ENCODE data around the gene THAP3.
"Not testable (repeated sequence)": the region's sequence is repeated elsewhere in the genome, so short reads cannot be mapped to it uniquely, and the experiment has no call there.

THAP3 gene

DNA sequence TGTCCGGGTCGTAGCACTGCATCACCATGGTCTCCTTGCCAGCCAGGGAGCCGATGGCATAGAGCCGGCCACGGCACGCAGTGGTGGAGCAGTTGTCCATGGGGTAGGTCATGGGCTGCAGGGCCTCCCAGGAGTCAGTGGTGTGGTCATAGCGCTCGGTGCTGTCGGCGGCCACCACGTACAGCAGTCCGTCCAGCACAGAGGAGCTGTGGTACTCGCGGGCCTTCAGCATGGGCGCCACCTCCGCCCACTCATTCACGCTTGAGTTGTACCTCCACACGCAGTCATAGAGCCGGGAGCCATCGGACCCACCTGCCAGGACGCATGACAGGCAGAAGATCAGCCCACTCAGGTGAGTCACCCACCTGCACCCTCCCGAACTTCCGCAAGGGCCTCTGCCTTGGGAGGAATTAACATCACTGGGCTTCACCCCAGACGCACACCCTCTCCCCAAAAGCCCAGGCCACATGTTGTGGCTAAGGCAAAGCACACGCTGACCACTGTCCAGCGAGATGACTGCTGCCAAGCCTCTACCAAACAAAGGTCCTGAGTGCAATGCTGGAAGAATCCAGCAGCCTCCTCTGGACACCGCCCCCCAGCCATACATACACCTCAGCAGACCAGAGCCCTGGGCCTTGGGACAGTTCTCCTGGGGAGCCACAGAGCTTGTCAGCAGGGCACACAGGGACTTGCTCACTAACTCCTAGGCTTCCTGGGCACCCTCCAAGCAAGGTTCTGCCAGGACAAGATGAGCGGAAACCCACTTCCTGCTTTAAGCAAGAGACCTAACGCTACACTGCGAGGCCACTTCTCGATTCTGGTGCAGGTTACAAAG, 25.3 kb upstream of the THAP3 start:
- Histone ChIP-seq H3K9ac (ENCODE audit: low read length) (no peak overlapping the region; the same call in 1 of the 2 replicates), H3K4me3 (ENCODE audit: low read length) (peak overlapping the region; percentile 28), H2AFZ (ENCODE audit: low read length) (no peak overlapping the region), H3K4me2 (ENCODE audit: low read depth, low read length) (peak overlapping the region; percentile 58), H3K36me3 (replicated peaks; ENCODE audit: insufficient read depth, low read length) (peaks cover 11% of the 10 kb centered on the region; the same call in 1 of the 2 replicates), H3K27ac (ENCODE audit: low read length) (no peak overlapping the region), H4K20me1 (ENCODE audit: insufficient read depth, low read length) (peaks cover 14% of the 10 kb centered on the region; the same call in 1 of the 2 replicates), H3K27me3 (replicated peaks; ENCODE audit: insufficient read depth, low read length) (no peaks in the 10 kb centered on the region), H3K9me3 (replicated peaks; ENCODE audit: insufficient read depth, low read length) (no peaks in the 10 kb centered on the region), H3F3A (ENCODE audit: insufficient read depth, low read length) (peaks cover 25% of the 10 kb centered on the region), H3K4me1 (ENCODE audit: low read length) (peaks cover 13% of the 10 kb centered on the region), H3K9me2 (replicated peaks; ENCODE audit: insufficient read depth, low read length) (no peaks in the 10 kb centered on the region), H3K79me2 (ENCODE audit: low read length) (peaks cover 71% of the 10 kb centered on the region)
- peak; percentile 51 for DNase-seq
- no peak for TF ChIP-seq EZH2phosphoT487 (IDR thresholded peaks at IDR 0.05; ENCODE audit: low read length)
- TF ChIP-seq, protein P1, sequence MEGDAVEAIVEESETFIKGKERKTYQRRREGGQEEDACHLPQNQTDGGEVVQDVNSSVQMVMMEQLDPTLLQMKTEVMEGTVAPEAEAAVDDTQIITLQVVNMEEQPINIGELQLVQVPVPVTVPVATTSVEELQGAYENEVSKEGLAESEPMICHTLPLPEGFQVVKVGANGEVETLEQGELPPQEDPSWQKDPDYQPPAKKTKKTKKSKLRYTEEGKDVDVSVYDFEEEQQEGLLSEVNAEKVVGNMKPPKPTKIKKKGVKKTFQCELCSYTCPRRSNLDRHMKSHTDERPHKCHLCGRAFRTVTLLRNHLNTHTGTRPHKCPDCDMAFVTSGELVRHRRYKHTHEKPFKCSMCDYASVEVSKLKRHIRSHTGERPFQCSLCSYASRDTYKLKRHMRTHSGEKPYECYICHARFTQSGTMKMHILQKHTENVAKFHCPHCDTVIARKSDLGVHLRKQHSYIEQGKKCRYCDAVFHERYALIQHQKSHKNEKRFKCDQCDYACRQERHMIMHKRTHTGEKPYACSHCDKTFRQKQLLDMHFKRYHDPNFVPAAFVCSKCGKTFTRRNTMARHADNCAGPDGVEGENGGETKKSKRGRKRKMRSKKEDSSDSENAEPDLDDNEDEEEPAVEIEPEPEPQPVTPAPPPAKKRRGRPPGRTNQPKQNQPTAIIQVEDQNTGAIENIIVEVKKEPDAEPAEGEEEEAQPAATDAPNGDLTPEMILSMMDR (IDR thresholded peaks at IDR 0.05; ENCODE audit: low read length): no peak

DNA sequence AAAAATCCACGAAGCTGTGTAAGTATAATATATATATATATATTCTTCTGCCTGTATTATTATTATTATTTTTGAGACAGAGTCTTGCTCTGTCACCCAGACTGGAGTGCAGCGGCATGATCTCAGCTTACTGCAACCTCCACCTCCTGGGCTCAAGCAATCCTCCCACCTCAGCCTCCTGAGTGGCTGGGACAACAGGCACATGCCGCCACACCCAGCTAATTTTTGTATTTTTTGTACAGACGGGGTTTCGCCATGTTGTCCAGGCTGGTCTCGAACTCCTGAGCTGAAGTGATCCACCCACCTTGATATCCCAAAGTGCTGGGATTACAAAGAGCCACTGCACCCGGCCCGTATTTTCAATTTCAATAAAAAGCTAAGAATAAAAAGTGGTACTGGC, 24.7 kb upstream of the THAP3 start:
- not testable (repeated sequence) for H3K9me2 ChIP-seq (replicated peaks; ENCODE audit: insufficient read depth, low read length); H3K9me3 ChIP-seq (replicated peaks; ENCODE audit: insufficient read depth, low read length); H2AFZ ChIP-seq (ENCODE audit: low read length); H3K27me3 ChIP-seq (replicated peaks; ENCODE audit: insufficient read depth, low read length); DNase-seq
- peak overlapping the region; percentile 81 for H3K4me2 ChIP-seq (ENCODE audit: low read depth, low read length)
- H3K4me1 ChIP-seq (ENCODE audit: low read length): peaks cover 14% of the 10 kb centered on the region
- H3F3A ChIP-seq (ENCODE audit: insufficient read depth, low read length): peaks cover 27% of the 10 kb centered on the region
- H3K79me2 ChIP-seq (ENCODE audit: low read length): peaks cover 71% of the 10 kb centered on the region
- H3K36me3 ChIP-seq (replicated peaks; ENCODE audit: insufficient read depth, low read length): peaks cover 11% of the 10 kb centered on the region; the same call in 1 of the 2 replicates
- peak overlapping the region; percentile 75; the same call in 1 of the 2 replicates for H3K27ac ChIP-seq (ENCODE audit: low read length)
- H4K20me1 ChIP-seq (ENCODE audit: insufficient read depth, low read length): peaks cover 14% of the 10 kb centered on the region; the same call in 1 of the 2 replicates
- H3K9ac ChIP-seq (ENCODE audit: low read length): peak overlapping the region; percentile 85; the same call in 1 of the 2 replicates
- H3K4me3 ChIP-seq (ENCODE audit: low read length): peak overlapping the region; percentile 81

DNA sequence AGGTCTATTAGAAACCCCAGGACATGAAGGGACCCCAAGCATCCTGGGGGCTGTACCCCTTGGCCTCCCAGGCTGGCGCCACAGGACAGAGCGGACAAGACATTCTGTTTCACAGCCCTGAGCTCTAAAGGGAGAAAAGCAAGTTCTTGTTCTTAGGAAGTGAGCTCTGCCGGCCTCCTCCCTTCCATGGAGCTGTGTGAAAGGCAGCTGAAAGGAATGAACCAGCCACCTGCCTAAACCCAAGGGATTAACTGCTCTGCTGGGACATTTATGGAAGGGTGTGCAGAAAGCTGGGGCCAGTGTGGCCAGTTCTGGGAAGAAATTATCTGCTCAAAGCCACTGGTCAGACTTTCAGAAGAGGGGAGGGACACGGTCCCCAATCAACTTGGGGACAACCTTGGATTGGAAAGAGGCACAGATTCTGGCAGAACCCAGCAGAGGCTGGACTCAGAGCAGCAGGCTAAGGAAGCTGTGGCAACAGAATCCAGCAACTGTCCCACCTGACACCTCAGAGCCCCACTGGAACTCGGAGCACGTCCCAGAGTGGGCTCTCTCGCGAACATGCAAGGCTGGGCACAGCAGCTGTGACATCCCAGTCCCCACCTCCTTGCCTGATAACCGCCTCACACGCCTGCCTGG, 24.1 kb upstream of the THAP3 start:
- Histone ChIP-seq H3K27me3 (replicated peaks; ENCODE audit: insufficient read depth, low read length) (no peaks in the 10 kb centered on the region), H3K4me2 (ENCODE audit: low read depth, low read length) (peak overlapping the region; percentile 81), H3K9me2 (replicated peaks; ENCODE audit: insufficient read depth, low read length) (no peaks in the 10 kb centered on the region), H3K9ac (ENCODE audit: low read length) (peak overlapping the region; percentile 85), H4K20me1 (ENCODE audit: insufficient read depth, low read length) (peaks cover 14% of the 10 kb centered on the region; the same call in 1 of the 2 replicates), H3K27ac (ENCODE audit: low read length) (peak overlapping the region; percentile 75; the same call in 1 of the 2 replicates), H3F3A (ENCODE audit: insufficient read depth, low read length) (peaks cover 27% of the 10 kb centered on the region), H3K4me3 (ENCODE audit: low read length) (peak overlapping the region; percentile 81), H3K79me2 (ENCODE audit: low read length) (peaks cover 69% of the 10 kb centered on the region), H2AFZ (ENCODE audit: low read length) (peak overlapping the region; percentile 2; the same call in 1 of the 2 replicates), H3K9me3 (replicated peaks; ENCODE audit: insufficient read depth, low read length) (no peaks in the 10 kb centered on the region), H3K4me1 (ENCODE audit: low read length) (peaks cover 14% of the 10 kb centered on the region), H3K36me3 (replicated peaks; ENCODE audit: insufficient read depth, low read length) (peaks cover 9% of the 10 kb centered on the region; the same call in 1 of the 2 replicates)
- TF ChIP-seq EZH2phosphoT487 (IDR thresholded peaks at IDR 0.05; ENCODE audit: low read length) (no peak), EZH2 (optimal IDR thresholded peaks at IDR 0.05; ENCODE audit: low read depth, low read length) (no peak)
- TF ChIP-seq, protein P1 (IDR thresholded peaks at IDR 0.05; ENCODE audit: low read length): no peak
- no peak for DNase-seq
